ENCODE measurements around the gene SLC37A1. TPM values are rescaled to one million over a fixed set of nuclear protein-coding genes. Genes with fewer than 3 reads are reported as not detected.

SLC37A1 gene
- total RNA-seq, 1 experiment from 2014 or later, result 37.7 TPM

DNA sequence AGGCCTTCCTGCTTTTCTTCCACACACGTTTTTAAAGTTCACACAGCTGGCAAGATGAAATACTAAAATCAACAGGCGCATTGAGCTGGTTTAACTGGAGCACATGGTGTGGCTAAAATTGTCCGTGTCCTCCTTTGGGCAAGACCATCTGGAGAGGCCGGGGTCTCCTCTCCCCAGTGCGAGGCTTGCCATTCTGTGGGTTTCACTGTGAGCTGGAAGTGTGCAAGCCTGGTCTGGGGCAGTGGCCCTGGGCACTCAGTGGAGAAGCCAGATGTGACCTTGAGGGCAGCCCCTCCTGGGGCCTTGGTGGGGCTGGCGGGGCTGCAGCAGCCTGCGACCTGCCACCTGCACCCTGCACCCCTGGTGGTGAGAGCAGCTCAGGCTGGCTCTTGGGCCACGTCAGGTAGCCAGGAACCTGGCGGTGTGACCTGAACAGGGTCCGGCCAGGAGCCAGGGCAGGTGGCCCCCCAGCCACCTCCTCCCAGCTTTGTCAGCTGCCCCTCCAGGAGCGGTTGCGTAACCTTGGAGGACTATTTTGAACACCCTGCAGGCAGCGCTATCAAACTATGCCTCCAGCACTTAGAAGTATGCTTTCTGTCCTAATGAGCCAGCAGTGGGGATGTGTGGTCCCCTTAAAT is 52.4 kb downstream of the SLC37A1 start:
- Mint-ChIP-seq H3K27ac (no peak overlapping the region), H3K9me3 (no peaks in the 10 kb centered on the region; a peak in 1 of 5 replicates), H3K36me3 (ENCODE audit: insufficient read depth in 1 of 3, low read depth in 3 of 3) (peaks cover 3 to 79% (median 56%) of the 10 kb centered on the region in 3 experiments; a peak in 6 of 7 replicates), H3K4me3 (no peak overlapping the region), H3K4me1 (peaks cover 4 to 9% of the 10 kb centered on the region in 2 experiments), H3K27me3 (ENCODE audit: low read depth) (no peaks in the 10 kb centered on the region)
- Histone ChIP-seq H2BK12ac (ENCODE audit: insufficient read length, low read depth, low read length) (no peak overlapping the region), H3K4me2 (ENCODE audit: insufficient read depth, insufficient read length, low read length) (no peak overlapping the region), H4K5ac (ENCODE audit: insufficient read length, low read depth, low read length) (no peak overlapping the region), H3K4ac (ENCODE audit: low read depth, low read length) (no peak overlapping the region), H3K79me1 (ENCODE audit: insufficient read depth, low read depth, low read length, poor library complexity, severe bottlenecking) (no peaks in the 10 kb centered on the region), H4K8ac (replicated peaks; ENCODE audit: insufficient read length, low read depth, low read length) (no peak overlapping the region), H2AFZ (ENCODE audit: low read length) (no peak overlapping the region), H3K18ac (ENCODE audit: insufficient read length, low read depth, low read length) (no peak overlapping the region), H3K9ac (ENCODE audit: extremely low read depth, insufficient read length, low read length) (no peak overlapping the region), H2BK5ac (ENCODE audit: insufficient read length, low read length) (no peak overlapping the region), H3K27me3 (ENCODE audit: insufficient read depth, low read length) (no peaks in the 10 kb centered on the region), H3K9me3 (ENCODE audit: control insufficient read depth, low read depth, low read length) (no peaks in the 10 kb centered on the region), H3T11ph (ENCODE audit: low read length) (no peak overlapping the region), H3K4me1 (ENCODE audit: insufficient read depth, low read length) (no peaks in the 10 kb centered on the region), H2BK15ac (ENCODE audit: low read depth, low read length) (no peak overlapping the region), H3K27ac (ENCODE audit: insufficient read length, low read depth, low read length) (no peak overlapping the region), H3K79me2 (ENCODE audit: insufficient read depth, low read length) (no peaks in the 10 kb centered on the region), H3K14ac (ENCODE audit: insufficient read depth, low read length) (no peak overlapping the region), H3K23ac (ENCODE audit: insufficient read length, low read depth, low read length) (no peak overlapping the region), H2BK120ac (ENCODE audit: low read depth, low read length, poor library complexity, severe bottlenecking) (no peak overlapping the region), H3K56ac (ENCODE audit: insufficient read length, low read depth, low read length) (no peak overlapping the region), H4K91ac (ENCODE audit: insufficient read length, low read depth, low read length) (no peak overlapping the region), H2AK5ac (ENCODE audit: insufficient read length, low read length) (no peak overlapping the region), H2BK20ac (ENCODE audit: low read depth, low read length, poor library complexity, severe bottlenecking) (no peak overlapping the region), H3K23me2 (ENCODE audit: insufficient read length, low read depth, low read length, poor library complexity, severe bottlenecking) (no peaks in the 10 kb centered on the region), H4K20me1 (ENCODE audit: control insufficient read depth, insufficient read depth, insufficient read length) (no peaks in the 10 kb centered on the region)
- TF ChIP-seq, protein P1, sequence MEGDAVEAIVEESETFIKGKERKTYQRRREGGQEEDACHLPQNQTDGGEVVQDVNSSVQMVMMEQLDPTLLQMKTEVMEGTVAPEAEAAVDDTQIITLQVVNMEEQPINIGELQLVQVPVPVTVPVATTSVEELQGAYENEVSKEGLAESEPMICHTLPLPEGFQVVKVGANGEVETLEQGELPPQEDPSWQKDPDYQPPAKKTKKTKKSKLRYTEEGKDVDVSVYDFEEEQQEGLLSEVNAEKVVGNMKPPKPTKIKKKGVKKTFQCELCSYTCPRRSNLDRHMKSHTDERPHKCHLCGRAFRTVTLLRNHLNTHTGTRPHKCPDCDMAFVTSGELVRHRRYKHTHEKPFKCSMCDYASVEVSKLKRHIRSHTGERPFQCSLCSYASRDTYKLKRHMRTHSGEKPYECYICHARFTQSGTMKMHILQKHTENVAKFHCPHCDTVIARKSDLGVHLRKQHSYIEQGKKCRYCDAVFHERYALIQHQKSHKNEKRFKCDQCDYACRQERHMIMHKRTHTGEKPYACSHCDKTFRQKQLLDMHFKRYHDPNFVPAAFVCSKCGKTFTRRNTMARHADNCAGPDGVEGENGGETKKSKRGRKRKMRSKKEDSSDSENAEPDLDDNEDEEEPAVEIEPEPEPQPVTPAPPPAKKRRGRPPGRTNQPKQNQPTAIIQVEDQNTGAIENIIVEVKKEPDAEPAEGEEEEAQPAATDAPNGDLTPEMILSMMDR (conservative IDR thresholded peaks at IDR 0.05), result peak; percentile 15; the same call in 1 of the 3 replicates
- WGBS (ENCODE audit: extremely low coverage, insufficient read length, low lambda C conversion rate), result no CpG with 5 or more reads among the region's 13 CpGs
- no peak for DNase-seq
